ENCODE results near the gene MLN. TPM values are rescaled to one million over a fixed set of nuclear protein-coding genes. Genes with fewer than 3 reads are reported as not detected.

MLN gene
- total and polyA plus RNA-seq, 2 experiments from 2014 or later = not detected

DNA sequence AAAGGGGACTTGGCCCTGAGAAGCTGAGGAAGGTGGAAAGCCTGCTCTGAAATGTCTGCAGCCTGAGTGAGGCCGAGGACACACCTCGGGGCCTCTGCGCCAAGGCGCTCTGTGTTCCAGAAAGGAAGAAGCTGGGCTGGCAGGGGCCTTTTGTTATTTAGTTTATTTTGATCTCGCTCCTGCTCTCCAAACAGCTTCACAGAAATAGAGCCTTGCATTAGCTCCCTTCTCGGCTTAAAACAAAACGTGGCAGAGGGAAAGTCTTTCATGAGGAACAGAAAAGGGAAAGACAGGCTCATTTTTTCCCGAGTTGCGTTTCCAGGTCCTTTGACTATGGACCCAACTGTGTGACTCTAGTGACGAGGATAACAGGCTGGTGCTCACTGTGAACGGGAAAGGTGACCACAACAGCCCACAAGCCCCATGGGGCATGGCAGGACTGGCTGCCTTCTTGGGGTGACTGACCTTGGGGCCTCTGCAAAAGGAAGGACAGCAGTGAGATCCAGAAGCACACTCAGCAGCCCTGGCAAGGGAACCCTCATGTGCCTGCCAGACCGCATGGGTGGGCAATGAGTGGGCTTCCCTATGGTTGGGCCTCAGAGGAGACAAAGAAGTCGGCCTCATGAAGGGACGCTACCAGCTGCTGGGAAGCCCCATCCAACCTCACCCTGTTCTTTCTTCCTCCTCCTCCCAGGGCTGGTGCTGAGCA lies 33.5 kb downstream of the MLN start (continued):
- TF ChIP-seq, protein P1, sequence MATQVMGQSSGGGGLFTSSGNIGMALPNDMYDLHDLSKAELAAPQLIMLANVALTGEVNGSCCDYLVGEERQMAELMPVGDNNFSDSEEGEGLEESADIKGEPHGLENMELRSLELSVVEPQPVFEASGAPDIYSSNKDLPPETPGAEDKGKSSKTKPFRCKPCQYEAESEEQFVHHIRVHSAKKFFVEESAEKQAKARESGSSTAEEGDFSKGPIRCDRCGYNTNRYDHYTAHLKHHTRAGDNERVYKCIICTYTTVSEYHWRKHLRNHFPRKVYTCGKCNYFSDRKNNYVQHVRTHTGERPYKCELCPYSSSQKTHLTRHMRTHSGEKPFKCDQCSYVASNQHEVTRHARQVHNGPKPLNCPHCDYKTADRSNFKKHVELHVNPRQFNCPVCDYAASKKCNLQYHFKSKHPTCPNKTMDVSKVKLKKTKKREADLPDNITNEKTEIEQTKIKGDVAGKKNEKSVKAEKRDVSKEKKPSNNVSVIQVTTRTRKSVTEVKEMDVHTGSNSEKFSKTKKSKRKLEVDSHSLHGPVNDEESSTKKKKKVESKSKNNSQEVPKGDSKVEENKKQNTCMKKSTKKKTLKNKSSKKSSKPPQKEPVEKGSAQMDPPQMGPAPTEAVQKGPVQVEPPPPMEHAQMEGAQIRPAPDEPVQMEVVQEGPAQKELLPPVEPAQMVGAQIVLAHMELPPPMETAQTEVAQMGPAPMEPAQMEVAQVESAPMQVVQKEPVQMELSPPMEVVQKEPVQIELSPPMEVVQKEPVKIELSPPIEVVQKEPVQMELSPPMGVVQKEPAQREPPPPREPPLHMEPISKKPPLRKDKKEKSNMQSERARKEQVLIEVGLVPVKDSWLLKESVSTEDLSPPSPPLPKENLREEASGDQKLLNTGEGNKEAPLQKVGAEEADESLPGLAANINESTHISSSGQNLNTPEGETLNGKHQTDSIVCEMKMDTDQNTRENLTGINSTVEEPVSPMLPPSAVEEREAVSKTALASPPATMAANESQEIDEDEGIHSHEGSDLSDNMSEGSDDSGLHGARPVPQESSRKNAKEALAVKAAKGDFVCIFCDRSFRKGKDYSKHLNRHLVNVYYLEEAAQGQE (IDR thresholded peaks at IDR 0.05; ENCODE audit: unreplicated experiment) = no peak
- TF ChIP-seq, protein P2, sequence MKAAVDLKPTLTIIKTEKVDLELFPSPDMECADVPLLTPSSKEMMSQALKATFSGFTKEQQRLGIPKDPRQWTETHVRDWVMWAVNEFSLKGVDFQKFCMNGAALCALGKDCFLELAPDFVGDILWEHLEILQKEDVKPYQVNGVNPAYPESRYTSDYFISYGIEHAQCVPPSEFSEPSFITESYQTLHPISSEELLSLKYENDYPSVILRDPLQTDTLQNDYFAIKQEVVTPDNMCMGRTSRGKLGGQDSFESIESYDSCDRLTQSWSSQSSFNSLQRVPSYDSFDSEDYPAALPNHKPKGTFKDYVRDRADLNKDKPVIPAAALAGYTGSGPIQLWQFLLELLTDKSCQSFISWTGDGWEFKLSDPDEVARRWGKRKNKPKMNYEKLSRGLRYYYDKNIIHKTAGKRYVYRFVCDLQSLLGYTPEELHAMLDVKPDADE (IDR thresholded peaks at IDR 0.05) = no peak
- TF ChIP-seq STAT1 (IDR thresholded peaks at IDR 0.05; ENCODE audit: unreplicated experiment) = no peak
- TF ChIP-seq JUNB (IDR thresholded peaks at IDR 0.05; ENCODE audit: unreplicated experiment) = no peak
- TF ChIP-seq EZH2 (IDR thresholded peaks at IDR 0.05; ENCODE audit: low read depth, unreplicated experiment) = no peak

DNA sequence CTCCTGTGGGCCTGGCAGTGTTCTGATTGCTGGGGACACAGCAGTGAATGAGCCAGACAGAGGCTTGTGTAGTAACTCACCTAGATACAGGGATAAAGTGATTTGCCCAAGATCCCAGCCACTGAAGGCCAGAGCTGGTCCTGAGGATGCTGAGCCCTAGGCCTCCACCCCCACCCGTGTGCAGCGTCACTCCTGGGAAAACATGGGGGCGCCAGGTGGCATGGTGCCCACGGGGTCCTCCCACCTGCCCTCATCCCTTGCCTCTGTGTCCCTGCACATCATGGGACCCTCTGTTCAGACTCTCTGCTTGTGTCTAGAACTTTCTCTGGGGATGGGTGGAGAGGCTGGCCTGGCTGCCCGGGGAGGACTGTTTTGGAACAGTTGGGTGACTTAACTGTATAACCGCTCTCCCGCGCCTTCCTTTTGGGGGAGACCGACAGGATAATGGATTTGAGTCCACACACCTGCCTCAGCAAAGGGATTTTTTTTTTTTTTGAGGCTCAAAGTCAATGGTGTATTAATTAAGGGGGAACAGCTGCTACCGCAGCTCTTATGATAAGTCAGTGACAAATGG lies 34.5 kb downstream of the MLN start:
- 0 out of 2 replicates have a peak, but pooled peaks cover 3% of the 10 kb centered on the region for H4K20me1 ChIP-seq (replicated peaks; ENCODE audit: insufficient read depth)
- no peaks in the 10 kb centered on the region; the same call in 1 of the 2 replicates for H3K36me3 ChIP-seq (ENCODE audit: insufficient read depth)
- Mint-ChIP-seq H3K27me3 (ENCODE audit: insufficient read depth, low read depth, poor library complexity) (peaks cover 22% of the 10 kb centered on the region), H3K27ac (no peak overlapping the region; the same call in 1 of the 2 replicates), H3K4me1 (peaks cover 40% of the 10 kb centered on the region), H3K4me3 (no peak overlapping the region), H3K9me3 (no peaks in the 10 kb centered on the region), H3K36me3 (ENCODE audit: low read depth) (peaks cover 15% of the 10 kb centered on the region)
- DNase-seq (ENCODE audit: low spot score) (no peak), ATAC-seq (no peak)
- TF ChIP-seq ZNF331 (CRISPR knock-in tag; IDR thresholded peaks at IDR 0.05; ENCODE audit: low read depth) (no peak), JUNB (IDR thresholded peaks at IDR 0.05; ENCODE audit: unreplicated experiment) (no peak)
- TF ChIP-seq, protein P2 (IDR thresholded peaks at IDR 0.05) = no peak
- TF ChIP-seq, protein P3, sequence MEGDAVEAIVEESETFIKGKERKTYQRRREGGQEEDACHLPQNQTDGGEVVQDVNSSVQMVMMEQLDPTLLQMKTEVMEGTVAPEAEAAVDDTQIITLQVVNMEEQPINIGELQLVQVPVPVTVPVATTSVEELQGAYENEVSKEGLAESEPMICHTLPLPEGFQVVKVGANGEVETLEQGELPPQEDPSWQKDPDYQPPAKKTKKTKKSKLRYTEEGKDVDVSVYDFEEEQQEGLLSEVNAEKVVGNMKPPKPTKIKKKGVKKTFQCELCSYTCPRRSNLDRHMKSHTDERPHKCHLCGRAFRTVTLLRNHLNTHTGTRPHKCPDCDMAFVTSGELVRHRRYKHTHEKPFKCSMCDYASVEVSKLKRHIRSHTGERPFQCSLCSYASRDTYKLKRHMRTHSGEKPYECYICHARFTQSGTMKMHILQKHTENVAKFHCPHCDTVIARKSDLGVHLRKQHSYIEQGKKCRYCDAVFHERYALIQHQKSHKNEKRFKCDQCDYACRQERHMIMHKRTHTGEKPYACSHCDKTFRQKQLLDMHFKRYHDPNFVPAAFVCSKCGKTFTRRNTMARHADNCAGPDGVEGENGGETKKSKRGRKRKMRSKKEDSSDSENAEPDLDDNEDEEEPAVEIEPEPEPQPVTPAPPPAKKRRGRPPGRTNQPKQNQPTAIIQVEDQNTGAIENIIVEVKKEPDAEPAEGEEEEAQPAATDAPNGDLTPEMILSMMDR (conservative IDR thresholded peaks at IDR 0.05; ENCODE audit: low read depth in 2 of 2) = no peak
- H3K4me1 ChIP-seq (ENCODE audit: insufficient read depth) = peaks cover 32% of the 10 kb centered on the region
- no peak overlapping the region for H3K27ac ChIP-seq (ENCODE audit: low read depth)
- no peaks in the 10 kb centered on the region for H3K79me2 ChIP-seq (replicated peaks; ENCODE audit: insufficient read depth)
- H3K4me2 ChIP-seq = no peak overlapping the region; the same call in 1 of the 2 replicates
- H3K9me2 ChIP-seq (ENCODE audit: insufficient read depth) = no peaks in the 10 kb centered on the region
- no peak overlapping the region for H3K4me3 ChIP-seq
- no peak overlapping the region for H2AFZ ChIP-seq
- H3F3A ChIP-seq (replicated peaks; ENCODE audit: low read depth) = peaks cover 18% of the 10 kb centered on the region
- no peaks in the 10 kb centered on the region for H3K27me3 ChIP-seq (ENCODE audit: insufficient read depth)
